HG03103 (cell line): Measurements from ENCODE around the gene PNKD.

Experiments used
- ATAC-seq: cut with Tn5 transposase; IDR thresholded peaks from one replicate; pipeline ENCODE4 v1.9.1; 2021; ENCODE audit warnings: low read depth; ENCODE audit not compliant: unreplicated experiment

PNKD gene

DNA sequence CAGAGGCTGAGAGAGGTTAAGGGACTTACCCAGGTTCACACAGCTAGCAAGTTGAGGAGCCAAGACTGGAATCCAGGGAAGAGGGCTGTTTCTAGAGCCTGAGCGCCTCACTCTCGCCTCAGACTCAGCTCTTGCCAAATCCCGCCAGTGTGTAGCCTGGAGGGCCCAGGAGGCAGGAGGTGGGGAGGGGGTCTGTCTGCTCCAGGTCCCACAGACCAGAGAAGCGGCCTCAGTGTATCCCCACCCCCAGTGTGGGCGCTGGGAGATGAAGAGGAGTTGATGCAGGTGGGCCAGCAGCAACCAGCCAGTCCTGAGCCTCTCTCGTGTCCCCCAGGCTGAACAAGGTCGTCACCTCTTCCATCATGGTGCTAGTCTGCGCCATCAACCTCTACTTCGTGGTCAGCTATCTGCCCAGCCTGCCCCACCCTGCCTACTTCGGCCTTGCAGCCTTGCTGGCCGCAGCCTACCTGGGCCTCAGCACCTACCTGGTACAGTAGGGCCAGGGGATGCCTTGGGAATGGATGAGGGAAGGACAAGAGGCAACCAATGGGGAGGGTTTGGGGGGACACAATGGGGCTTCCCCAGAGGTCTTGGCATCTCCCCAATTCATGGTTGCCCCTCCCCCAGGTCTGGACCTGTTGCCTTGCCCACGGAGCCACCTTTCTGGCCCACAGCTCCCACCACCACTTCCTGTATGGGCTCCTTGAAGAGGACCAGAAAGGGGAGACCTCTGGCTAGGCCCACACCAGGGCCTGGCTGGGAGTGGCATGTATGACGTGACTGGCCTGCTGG is 124.2 kb downstream of the PNKD start:
- no peak for ATAC-seq

DNA sequence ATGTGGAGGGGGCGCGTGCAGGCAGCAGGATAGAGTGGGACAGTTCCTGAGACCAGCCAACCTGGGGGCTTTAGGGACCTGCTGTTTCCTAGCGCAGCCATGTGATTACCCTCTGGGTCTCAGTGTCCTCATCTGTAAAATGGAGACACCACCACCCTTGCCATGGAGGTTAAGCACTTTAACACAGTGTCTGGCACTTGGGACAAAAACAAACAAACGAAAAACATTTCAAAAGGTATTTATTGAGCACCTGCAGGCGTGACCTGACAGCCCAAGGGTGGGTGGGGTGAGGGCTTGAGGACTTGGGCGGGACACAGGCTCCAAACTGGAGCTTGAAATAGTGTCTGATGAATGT is 124.7 kb downstream of the PNKD start:
- ATAC-seq: no peak

DNA sequence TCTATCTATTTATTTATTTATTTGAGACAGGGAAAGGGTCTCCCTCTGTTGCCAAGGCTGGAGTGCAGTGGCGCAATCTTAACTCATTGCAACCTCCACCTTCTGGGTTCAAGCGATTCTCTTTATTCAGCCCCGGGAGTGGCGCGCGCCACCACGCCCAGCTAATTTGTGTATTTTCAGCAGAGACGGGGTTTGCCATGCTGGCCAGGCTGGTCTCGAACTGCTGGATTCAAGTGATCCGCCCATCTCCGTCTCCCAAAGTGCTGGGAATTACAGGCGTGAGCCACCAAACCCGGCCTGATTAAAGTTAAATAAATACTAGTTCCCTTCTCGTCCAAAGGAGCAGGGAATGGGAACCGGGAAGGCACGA is 125.1 kb downstream of the PNKD start:
- no peak for ATAC-seq

DNA sequence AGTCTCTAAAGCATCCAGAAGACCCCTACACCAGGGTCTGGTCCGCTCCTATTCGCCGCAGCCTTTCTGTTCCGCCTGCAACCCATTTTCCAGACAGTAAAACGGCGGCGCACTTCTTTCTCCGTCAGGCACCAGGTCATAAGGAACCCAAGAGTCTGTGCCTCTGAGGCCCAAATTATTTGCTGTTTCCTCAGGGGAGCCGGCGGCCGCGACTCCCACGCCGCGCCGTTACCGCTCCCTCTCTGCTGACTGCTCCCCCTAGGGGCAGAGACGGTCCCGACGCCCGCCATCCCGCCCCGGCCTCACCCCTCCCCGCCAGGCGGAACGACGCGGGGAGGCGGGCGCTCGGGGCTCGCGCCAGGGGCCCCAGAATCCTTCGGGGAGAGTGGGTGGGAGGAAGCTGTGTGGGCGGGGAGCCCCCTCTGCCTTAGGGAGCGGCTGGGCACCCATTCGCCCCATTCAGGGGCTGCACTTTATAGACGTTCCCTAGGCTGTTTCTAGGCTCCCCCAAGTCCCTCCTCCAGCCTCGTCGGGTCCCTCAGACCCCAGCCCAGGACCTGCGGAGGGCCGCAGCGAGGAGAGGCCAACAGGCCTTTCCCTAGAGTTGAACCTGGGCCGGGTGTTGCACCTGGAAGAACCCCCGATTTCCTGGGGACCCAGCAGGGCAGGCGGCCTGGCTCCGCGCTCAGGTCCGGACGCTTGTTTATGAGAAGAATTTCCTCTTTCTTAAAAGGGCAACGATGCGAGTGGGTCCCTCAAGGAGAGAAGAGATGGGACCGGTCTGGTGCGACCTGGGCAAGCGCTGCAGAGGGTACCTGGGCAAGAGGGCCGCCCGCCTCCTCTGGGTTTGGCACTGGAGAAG is 125.7 kb downstream of the PNKD start:
- peak; percentile 42 for ATAC-seq
